Dendritic cell treated with granulocyte-macrophage colony-stimulating factor and Interleukin-4, amounts not matched to agents 40 ng/mL and 50 ng/mL, for 4 days (primary cell): ENCODE results near the gene PLCD1.
"Not testable (repeated sequence)": the region's sequence is repeated elsewhere in the genome, so short reads cannot be mapped to it uniquely, and the experiment has no call there.

ENCODE experiments used
- H3K27ac Mint-ChIP-seq: one replicate; pipeline ENCODE4 v1.8.0; 2022; ENCODE audit warnings: mild to moderate bottlenecking, mixed read lengths
- H3K27me3 Mint-ChIP-seq: one replicate; pipeline ENCODE4 v1.8.0; 2022; ENCODE audit warnings: mild to moderate bottlenecking, mixed read lengths
- H3K36me3 Mint-ChIP-seq: one replicate; pipeline ENCODE4 v1.8.0; 2022; ENCODE audit warnings: low read depth, mixed read lengths
- H3K4me1 Mint-ChIP-seq: one replicate; pipeline ENCODE4 v1.8.0; 2022; ENCODE audit warnings: low read depth, mixed read lengths
- H3K4me3 Mint-ChIP-seq: one replicate; pipeline ENCODE4 v1.8.0; 2022; ENCODE audit warnings: mild to moderate bottlenecking, moderate library complexity, mixed read lengths
- H3K9me3 Mint-ChIP-seq: one replicate; pipeline ENCODE4 v1.8.0; 2022; ENCODE audit warnings: mixed read lengths
- intact Hi-C: fragments of 100-400 bp; cut with micrococcal nuclease; formaldehyde crosslinking; loops from one replicate; pipeline ENCODE4 v1.15.0; 2022

PLCD1 gene

DNA sequence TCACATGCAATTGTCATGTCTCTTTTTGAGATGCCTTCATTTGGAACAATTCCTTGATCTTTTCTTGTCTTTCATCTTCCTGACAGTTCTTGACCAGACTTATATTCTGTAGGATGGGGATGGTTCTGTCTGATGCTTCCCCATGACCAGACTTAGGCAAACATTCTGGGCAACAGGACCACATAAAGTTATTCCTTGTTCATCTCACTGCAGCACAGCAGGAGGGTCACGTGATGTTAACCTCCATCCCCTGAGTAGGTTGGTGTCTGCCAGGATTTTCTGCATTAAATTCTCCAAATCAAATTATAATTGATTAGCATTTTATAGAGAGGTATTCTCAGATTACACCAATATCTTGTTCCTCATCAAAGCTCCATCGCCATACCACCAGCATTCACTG is 17.4 kb upstream of the PLCD1 start:
- H3K9me3 Mint-ChIP-seq = no peaks in the 10 kb centered on the region
- no peaks in the 10 kb centered on the region for H3K27me3 Mint-ChIP-seq
- no peak overlapping the region for H3K27ac Mint-ChIP-seq
- no peak overlapping the region for H3K4me3 Mint-ChIP-seq
- intact Hi-C loops = no loop called here
- H3K4me1 Mint-ChIP-seq = peaks cover 21% of the 10 kb centered on the region
- no peaks in the 10 kb centered on the region for H3K36me3 Mint-ChIP-seq

DNA sequence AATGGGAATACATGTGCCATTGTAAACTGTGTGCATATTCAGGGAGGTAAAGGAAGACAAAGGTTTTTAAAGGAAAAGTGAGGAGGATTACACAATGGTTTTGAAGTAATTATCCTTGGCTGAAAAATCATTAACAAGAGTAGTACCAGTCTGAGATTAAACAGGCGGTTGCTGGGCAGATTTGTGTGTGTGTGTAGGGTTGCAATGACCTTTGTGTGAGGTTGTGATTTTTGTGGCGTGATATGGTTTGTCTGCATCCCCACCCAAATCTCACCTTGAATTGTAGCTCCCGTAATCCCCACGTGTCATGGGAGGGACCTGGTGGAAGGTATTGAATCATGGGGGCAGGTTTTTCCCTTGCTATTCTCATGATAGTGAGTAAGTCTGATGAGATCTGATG is 16.6 kb upstream of the PLCD1 start:
- no peaks in the 10 kb centered on the region for H3K27me3 Mint-ChIP-seq
- no peaks in the 10 kb centered on the region for H3K9me3 Mint-ChIP-seq
- no peak overlapping the region for H3K27ac Mint-ChIP-seq
- peaks cover 21% of the 10 kb centered on the region for H3K4me1 Mint-ChIP-seq
- H3K36me3 Mint-ChIP-seq = no peaks in the 10 kb centered on the region
- intact Hi-C loops = no loop called here
- no peak overlapping the region for H3K4me3 Mint-ChIP-seq

DNA sequence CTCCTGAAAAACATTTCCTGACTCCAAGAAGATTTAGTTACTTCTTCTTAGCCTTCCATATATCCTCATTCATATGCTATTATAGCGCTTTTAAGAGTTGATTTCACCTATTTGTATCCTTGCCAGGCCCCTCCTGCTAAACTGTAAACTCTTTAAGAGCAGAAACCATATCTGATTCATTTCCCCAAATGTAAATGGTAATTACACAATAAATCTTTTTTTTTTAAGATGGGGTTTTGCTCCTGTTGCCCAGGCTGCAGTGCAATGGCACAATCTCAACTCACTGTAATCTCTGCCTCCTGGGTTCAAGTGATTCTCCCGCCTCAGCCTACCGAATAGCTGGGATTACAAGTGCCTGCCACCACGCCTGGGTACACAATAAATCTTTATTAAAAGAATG is 14.0 kb upstream of the PLCD1 start:
- Mint-ChIP-seq H3K9me3 (no peaks in the 10 kb centered on the region), H3K4me3 (no peak overlapping the region), H3K27ac (no peak overlapping the region), H3K4me1 (peaks cover 42% of the 10 kb centered on the region), H3K36me3 (no peaks in the 10 kb centered on the region), H3K27me3 (no peaks in the 10 kb centered on the region)
- intact Hi-C loops = no loop called here

DNA sequence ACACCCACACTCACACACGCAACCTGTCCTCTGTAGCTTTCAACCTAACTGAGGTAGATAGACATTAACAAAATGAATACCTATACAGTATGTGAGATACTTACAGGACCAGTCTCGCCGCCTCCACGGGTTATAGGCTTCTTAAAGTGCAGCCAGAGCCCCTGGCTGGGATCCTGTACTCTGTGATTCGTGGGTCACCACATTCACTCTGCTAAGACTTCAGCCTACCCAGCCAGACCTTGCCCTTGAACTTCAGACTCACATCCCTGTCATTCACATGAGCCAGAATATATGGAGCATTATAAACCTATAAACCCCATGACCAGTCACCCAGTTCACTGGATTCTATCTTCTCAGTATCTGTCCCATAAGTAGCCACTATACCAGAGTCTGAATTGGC is 11.0 kb upstream of the PLCD1 start:
- Mint-ChIP-seq H3K4me3 (no peak overlapping the region), H3K27ac (peak overlapping the region; percentile 84), H3K36me3 (no peaks in the 10 kb centered on the region), H3K4me1 (peaks cover 55% of the 10 kb centered on the region), H3K27me3 (no peaks in the 10 kb centered on the region), H3K9me3 (no peaks in the 10 kb centered on the region)
- intact Hi-C loops = no loop called here

DNA sequence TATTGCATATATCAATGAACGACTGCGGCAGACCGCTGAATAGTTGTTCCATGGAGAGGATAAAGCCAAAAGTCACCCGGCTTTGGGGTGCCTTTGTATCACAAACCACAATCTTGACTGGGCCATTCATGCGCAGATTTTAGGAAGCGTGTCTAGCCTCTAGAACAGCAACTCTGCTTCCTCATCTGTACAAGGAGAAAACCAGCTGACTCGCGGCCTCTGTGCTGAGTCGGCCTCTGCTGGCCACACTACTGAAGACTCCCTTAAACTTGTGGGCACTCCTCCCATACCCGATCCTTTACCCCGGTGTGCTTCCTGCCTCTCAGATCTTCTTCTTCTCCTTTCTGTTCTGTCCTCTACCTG is 10.4 kb upstream of the PLCD1 start:
- peak overlapping the region; percentile 84 for H3K27ac Mint-ChIP-seq
- H3K9me3 Mint-ChIP-seq = no peaks in the 10 kb centered on the region
- no peaks in the 10 kb centered on the region for H3K36me3 Mint-ChIP-seq
- H3K4me1 Mint-ChIP-seq = peaks cover 54% of the 10 kb centered on the region
- H3K27me3 Mint-ChIP-seq = no peaks in the 10 kb centered on the region
- peak overlapping the region; percentile 79 for H3K4me3 Mint-ChIP-seq
- intact Hi-C loops = no loop called here

DNA sequence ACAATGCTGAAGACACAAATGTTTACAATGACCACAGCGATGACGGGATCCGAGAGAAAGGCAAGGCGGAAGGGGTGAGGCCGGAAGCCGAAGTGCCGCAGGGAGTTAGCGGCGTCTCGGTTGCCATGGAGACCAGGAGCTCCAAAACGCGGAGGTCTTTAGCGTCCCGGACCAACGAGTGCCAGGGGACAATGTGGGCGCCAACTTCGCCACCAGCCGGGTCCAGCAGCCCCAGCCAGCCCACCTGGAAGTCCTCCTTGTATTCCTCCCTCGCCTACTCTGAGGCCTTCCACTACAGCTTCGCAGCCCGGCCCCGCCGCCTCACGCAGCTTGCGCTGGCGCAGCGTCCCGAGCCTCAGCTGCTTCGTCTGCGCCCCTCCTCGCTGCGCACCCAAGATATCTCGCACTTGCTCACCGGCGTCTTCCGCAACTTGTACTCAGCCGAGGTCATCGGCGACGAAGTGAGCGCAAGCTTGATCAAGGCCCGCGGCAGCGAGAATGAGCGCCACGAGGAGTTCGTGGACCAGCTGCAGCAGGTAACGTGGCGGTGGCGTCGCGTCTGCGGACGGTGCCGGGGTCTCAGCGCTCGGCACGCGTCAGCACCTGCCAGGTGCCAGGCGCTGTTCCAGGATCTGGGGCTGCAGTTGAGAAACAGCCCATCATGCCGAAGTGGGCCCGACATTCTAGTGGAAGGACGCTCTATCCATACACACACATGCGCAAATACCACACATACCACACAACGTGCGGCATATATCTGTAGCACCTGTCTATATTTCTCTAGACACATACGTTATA is 9.9 kb upstream of the PLCD1 start, which contains the start of gene DLEC1:
Gene DLEC1, plus strand, starts transcription at position 108 of the 798 bp plus-strand sequence. Its CDS starts 18 bp downstream, at position 126.
- H3K9me3 Mint-ChIP-seq = no peaks in the 10 kb centered on the region
- peak within 1 kb of the TSS; percentile 79 for H3K4me3 Mint-ChIP-seq
- intact Hi-C loops = no loop called here
- peaks cover 4% of the 10 kb centered on the region for H3K27me3 Mint-ChIP-seq
- peaks cover 48% of the 10 kb centered on the region for H3K4me1 Mint-ChIP-seq
- H3K27ac Mint-ChIP-seq = peak within 1 kb of the TSS; percentile 84
- H3K36me3 Mint-ChIP-seq = no peaks in the 10 kb centered on the region

DNA sequence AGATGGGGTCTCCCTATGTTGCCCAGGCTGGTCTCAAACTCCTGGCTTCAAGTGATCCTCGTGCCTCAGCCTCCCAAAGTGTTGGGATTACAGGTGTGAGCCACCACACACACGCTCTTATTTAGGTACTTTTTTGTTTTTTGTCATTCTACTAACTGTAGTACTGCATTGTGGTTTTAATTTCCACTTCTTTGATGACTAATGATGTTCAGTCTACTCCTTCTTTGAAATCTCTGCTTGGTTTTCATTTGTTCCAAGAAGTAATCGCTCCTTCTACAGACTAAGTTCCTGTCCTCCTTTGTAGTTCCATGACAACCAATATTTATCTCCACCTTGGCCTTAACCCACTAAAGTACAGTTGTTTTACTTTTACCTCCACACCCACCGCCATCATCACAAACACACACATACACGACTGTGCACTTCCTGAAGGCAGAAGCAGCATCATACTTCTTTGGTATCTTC is 9.0 kb upstream of the PLCD1 start:
- Mint-ChIP-seq H3K36me3 (no peaks in the 10 kb centered on the region), H3K4me1 (peaks cover 43% of the 10 kb centered on the region), H3K4me3 (no peak overlapping the region), H3K9me3 (no peaks in the 10 kb centered on the region), H3K27ac (peak overlapping the region; percentile 84), H3K27me3 (peaks cover 6% of the 10 kb centered on the region)
- intact Hi-C loops = no loop called here

DNA sequence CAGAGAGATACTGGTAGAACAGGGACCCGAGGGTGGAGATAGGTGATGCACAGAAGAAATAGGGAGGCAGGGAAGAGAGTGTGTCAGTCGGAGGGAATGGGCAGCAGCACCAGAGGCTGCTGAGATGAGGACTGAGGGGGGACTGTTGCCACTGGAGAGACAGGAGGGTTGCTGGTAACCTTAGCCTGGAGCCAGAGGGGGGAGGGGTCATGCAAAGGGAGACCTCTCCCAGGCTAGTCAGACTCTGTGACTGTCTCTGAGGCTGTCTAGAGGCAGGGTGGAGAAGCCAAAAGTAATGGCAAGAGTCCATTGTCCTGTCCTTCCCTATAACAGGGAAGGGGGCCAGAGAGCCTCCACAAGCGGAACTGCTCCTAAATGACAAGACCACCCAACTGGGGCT is 7.5 kb upstream of the PLCD1 start:
- peaks cover 34% of the 10 kb centered on the region for H3K4me1 Mint-ChIP-seq
- intact Hi-C loops = no loop called here
- H3K27me3 Mint-ChIP-seq = peaks cover 17% of the 10 kb centered on the region
- H3K36me3 Mint-ChIP-seq = no peaks in the 10 kb centered on the region
- no peaks in the 10 kb centered on the region for H3K9me3 Mint-ChIP-seq
- no peak overlapping the region for H3K4me3 Mint-ChIP-seq
- no peak overlapping the region for H3K27ac Mint-ChIP-seq

DNA sequence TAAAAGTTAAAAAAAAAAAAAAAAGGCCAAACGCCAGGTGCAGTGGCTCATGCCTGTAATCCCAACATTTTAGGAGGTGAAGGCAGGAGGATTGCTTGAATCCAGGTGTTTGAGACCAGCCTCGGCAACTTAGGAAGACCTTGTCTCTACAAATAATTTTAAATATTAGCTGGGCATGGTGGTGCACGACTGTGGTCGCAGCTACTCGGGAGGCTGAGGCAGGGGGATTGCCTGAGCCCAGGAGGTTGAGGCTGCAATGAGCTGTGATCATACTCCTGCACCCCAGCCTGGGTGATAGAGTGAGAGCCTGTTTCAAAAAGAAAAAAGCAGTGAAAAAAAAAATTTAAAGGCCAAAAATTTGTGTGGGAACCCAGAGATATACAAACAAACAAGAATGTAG is 6.8 kb upstream of the PLCD1 start:
- no peak overlapping the region for H3K27ac Mint-ChIP-seq
- no peaks in the 10 kb centered on the region for H3K36me3 Mint-ChIP-seq
- no peak overlapping the region for H3K4me3 Mint-ChIP-seq
- H3K9me3 Mint-ChIP-seq = no peaks in the 10 kb centered on the region
- H3K4me1 Mint-ChIP-seq = peaks cover 39% of the 10 kb centered on the region
- H3K27me3 Mint-ChIP-seq = peaks cover 19% of the 10 kb centered on the region
- intact Hi-C loops = no loop called here

DNA sequence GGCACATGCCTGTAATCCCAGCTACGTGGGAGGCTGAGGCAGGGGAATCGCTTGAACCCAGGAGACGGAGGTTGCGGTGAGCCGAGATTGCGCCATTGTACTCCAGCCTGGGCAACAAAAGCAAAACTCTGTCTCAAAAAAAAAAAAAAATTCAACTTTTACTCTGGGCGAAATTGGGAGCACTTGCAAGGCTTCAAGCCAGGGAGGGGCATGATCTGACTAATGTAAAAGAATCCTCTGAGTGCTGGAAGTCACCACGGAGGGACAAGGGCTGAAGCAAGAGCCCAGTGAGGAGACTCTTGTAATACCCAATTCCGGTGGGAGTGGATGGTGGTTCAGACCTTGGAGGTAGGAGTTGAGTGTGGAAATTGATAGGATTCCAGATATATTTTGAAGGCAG is 4.9 kb upstream of the PLCD1 start:
- H3K9me3 Mint-ChIP-seq, intact Hi-C loops, H3K36me3 Mint-ChIP-seq, H3K4me3 Mint-ChIP-seq, H3K27ac Mint-ChIP-seq: not testable (repeated sequence)
- H3K27me3 Mint-ChIP-seq = peaks cover 35% of the 10 kb centered on the region
- H3K4me1 Mint-ChIP-seq = peaks cover 42% of the 10 kb centered on the region

DNA sequence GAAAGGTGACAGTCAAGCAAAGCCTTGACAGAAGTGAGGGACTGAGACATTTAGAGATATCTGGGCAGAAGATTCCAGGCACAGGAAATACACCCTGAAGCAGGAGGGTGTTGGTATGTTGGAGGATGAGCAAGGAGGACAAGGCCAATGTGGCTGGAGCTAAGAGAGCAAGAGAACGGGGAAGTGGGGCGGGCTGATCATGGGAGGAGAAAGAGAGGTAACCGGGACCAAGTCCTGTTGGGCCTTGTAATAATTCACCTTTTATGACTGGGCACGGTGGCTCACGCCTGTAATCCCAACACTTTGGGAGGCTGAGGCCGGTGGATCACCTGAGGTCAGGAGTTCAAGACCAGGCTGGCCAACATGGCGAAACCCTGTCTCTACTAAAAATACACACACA is 4.1 kb upstream of the PLCD1 start:
- Mint-ChIP-seq H3K4me1 (peaks cover 36% of the 10 kb centered on the region), H3K27me3 (peaks cover 40% of the 10 kb centered on the region)
- intact Hi-C loops, H3K36me3 Mint-ChIP-seq, H3K9me3 Mint-ChIP-seq, H3K27ac Mint-ChIP-seq, H3K4me3 Mint-ChIP-seq: not testable (repeated sequence)

DNA sequence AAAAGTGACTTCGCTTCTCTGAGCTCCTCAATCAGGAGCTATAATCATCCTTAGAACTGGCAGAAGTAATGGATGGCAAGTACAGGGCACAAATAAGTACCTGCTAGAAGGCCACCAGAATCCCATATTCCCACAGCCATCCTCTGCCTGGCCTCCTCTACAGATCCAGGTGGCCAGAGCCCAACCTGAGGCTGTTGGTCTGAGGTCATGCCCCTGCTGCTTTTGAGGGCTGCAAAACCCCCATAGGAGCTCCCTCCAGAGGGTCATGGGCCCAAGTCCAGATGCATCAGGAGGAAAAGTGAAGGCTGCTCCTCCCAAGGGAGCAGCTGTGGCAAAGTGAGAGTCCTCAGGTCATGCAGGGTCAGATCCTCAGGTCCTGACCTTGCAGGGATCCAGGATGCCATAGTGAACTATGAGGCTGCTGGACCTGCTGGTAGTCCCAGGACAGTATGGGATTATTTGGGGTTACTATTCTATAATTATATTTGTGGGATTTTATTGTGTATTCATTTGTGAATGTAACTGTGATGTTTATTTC is 3.0 kb upstream of the PLCD1 start:
- intact Hi-C loops = no loop called here
- H3K4me3 Mint-ChIP-seq = no peak overlapping the region

DNA sequence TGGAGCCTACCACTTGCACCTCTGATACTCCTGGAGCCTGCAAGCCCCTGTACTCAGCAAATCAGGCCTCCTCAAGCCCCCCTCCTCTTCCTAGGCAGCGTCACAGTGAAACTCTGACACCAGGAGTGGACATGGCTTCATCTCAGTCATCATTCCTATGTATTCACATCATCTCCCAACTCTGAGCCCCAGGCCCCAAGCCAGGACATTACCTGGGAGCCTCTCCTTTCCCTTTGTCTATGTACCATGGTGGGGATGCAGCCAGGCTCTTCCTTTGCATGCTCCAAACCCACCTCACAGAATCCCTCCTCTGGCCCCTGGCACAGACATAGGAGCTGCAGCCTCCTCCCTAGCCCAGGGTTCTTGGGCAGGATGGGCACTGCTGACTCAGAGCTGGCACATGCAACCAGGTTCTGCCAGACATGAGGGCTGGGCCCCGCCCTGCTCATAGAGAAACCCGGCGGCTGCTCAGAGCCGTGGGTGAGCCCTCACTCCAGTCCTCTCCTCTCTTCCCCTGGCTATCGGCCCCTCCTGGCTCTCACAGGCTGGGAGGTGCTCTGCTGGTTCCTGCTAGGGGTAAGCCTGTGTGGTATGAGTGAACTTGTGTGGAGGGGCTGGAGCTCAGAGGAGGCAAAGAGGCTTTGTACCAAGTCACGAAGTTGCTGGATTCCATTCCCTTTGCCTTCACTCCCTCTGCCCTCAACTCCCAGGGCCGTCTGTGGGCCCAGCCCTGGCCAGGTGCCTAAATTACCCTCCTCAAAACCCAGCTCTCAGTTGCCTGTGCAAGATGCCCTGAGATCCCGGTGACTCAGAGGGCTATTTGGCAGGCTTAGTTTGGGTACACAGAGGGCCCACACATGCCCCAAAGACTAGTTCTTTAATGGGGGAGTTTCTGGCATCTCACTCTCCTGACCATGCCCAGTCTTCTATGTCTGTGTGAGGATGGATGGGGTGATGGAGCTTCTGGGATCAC is 1.9 kb upstream of the PLCD1 start:
- Mint-ChIP-seq H3K4me3 (peak overlapping the region; percentile 30), H3K9me3 (no peaks in the 10 kb centered on the region), H3K36me3 (no peaks in the 10 kb centered on the region), H3K27me3 (peaks cover 61% of the 10 kb centered on the region), H3K4me1 (peaks cover 35% of the 10 kb centered on the region), H3K27ac (peak overlapping the region; percentile 60)
- intact Hi-C loops = no loop called here

More for the DNA sequence above, 3.0 kb upstream of the PLCD1 start:
- Mint-ChIP-seq H3K27ac (no peak overlapping the region), H3K4me1 (peaks cover 35% of the 10 kb centered on the region), H3K9me3 (no peaks in the 10 kb centered on the region), H3K36me3 (no peaks in the 10 kb centered on the region), H3K27me3 (peaks cover 52% of the 10 kb centered on the region)
